Bronchial epithelial cell (primary cell): ENCODE measurements around the gene ACOXL. TPM values are rescaled to one million over a fixed set of nuclear protein-coding genes. Genes with fewer than 3 reads are reported as not detected.

Experiments
- DNase-seq: peaks from one replicate; pipeline ENCODE4 v3.0.0-alpha.2; 2010; ENCODE audit warnings: low read depth
- FAIRE-seq: peaks from 2 replicates; lab custom pipeline; 2011; peaks lifted over from hg19 to GRCh38; lab: Jason Lieb, UNC
- H3K27me3 ChIP-seq: 2 replicates; pipeline ENCODE4 v1.5.1; 2011; ENCODE audit warnings: low read length; ENCODE audit not compliant: control insufficient read depth, insufficient read depth
- H3K36me3 ChIP-seq: 2 replicates; pipeline ENCODE4 v1.5.1; 2011; ENCODE audit warnings: low read length; ENCODE audit not compliant: control insufficient read depth, insufficient read depth
- H3K4me3 ChIP-seq: 2 replicates; pipeline ENCODE4 v1.5.1; 2011; ENCODE audit warnings: mild to moderate bottlenecking, low read depth, low read length, control low read depth
- CTCF ChIP-seq: IDR thresholded peaks from 2 replicates; pipeline ENCODE4 v1.5.1; 2011; ENCODE audit warnings: mild to moderate bottlenecking, moderate library complexity, low read length, control low read depth, inconsistent platforms; ENCODE audit not compliant: insufficient read depth, severe bottlenecking
- total RNA-seq: library from RNA; depleted of rRNA; stranded (reverse); fragments of >200 nt; gene quantifications from 2 replicates; pipeline ENCODE4 v1.2.1, GENCODE V29; 2014

ACOXL gene
- total RNA-seq, 1 donor from 2014 or later: not detected

- TF ChIP-seq CTCF: no peak
- no peak for FAIRE-seq
- Histone ChIP-seq H3K4me3 (no peak overlapping the region), H3K27me3 (no peaks in the 10 kb centered on the region), H3K36me3 (no peaks in the 10 kb centered on the region)
- no peak for DNase-seq
These were observed 245.0 kb downstream of the ACOXL start for GRCh38 chr2:110977403-110977802.

GRCh38 chr2:110978148-110978547 is 245.8 kb downstream of the ACOXL start:
- Histone ChIP-seq H3K36me3 (no peaks in the 10 kb centered on the region), H3K27me3 (no peaks in the 10 kb centered on the region), H3K4me3 (no peak overlapping the region)
- FAIRE-seq: no peak
- DNase-seq: no peak
- no peak for TF ChIP-seq CTCF

- DNase-seq (no peak), FAIRE-seq (no peak)
- H3K27me3 ChIP-seq: peaks cover 1% of the 10 kb centered on the region
- no peaks in the 10 kb centered on the region for H3K36me3 ChIP-seq
- TF ChIP-seq CTCF: no peak
- no peak overlapping the region for H3K4me3 ChIP-seq
These were observed 246.5 kb downstream of the ACOXL start for GRCh38 chr2:110978756-110979470.

GRCh38 chr2:110979471-110980338 is 247.3 kb downstream of the ACOXL start:
- Histone ChIP-seq H3K27me3 (peaks cover 1% of the 10 kb centered on the region), H3K36me3 (no peaks in the 10 kb centered on the region), H3K4me3 (no peak overlapping the region)
- TF ChIP-seq CTCF: no peak
- DNase-seq: peak; percentile 5
- FAIRE-seq: no peak

GRCh38 chr2:110980339-110981062 is 248.1 kb downstream of the ACOXL start:
- no peaks in the 10 kb centered on the region for H3K36me3 ChIP-seq
- H3K27me3 ChIP-seq: peaks cover 1% of the 10 kb centered on the region
- no peak overlapping the region for H3K4me3 ChIP-seq
- FAIRE-seq (no peak), DNase-seq (no peak)
- TF ChIP-seq CTCF: no peak
